G401.6 (cell line): ENCODE measurements around the gene CCDC69.
A peak's percentile ranks its signal among the peaks of the same experiment; 100 is the strongest.
"Not testable (repeated sequence)": the region's sequence is repeated elsewhere in the genome, so short reads cannot be mapped to it uniquely, and the experiment has no call there.

ENCODE experiments used
- FAIRE-seq: peaks from 2 replicates; lab custom pipeline; 2012; peaks lifted over from hg19 to GRCh38; lab: Jason Lieb, UNC

The CCDC69 gene

DNA sequence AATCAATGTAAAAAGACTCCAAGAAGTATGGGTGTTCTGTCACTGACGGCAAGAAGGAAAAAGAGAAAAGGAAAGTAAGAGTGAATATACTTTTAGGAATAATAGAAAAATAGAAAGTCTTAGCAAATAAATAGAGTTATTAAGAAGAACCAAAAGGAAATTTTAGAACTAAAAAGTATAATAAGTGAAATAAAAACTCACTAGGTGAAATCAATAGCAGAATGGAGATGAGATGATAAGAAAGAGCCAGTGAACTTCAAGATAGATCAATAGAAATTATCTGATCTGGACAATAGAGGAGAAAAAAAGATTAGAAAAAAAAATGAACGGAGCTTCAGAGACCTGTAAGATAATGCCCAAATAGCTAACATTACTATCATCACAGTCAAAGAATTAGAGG lies 34.7 kb downstream of the CCDC69 start:
- FAIRE-seq: no peak

DNA sequence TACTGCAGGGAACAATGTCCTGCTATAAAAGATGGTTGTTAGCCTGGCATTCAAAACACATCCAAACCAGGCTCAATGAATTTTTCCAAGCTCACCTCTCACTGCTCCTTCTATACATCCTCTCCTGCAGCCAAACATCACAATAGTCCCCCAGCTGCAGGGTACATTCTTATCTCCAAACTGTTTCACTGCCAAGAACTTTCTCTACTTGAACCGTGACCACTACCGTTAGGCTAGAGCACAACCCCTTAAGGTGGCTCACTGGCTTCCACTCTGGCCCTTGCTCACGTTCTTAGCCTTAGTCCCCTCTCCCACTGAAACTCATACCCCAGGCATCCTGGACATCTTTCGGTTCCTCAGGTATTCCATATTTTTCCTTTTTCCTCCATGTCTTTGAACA lies 37.4 kb downstream of the CCDC69 start:
- no peak for FAIRE-seq

DNA sequence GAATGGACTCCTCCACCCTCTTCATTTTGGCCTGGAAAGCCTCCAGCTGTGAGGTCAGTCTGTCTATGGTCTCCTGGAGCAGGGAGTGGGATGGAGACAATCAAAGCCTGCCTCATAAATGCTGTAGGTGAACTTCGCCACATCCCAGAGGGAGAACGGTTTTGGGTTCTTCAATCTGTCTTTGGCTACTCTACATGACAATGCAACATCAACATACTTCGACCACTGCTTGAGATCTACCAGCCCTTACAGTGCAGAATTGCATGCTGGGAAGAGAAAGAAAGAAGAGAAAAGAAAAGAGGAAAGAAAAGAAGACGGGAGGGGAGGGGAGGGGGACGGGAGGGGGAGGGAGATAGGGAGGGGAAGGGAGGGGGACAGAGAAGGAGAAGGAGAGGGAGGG lies 37.8 kb downstream of the CCDC69 start:
- FAIRE-seq: no peak

DNA sequence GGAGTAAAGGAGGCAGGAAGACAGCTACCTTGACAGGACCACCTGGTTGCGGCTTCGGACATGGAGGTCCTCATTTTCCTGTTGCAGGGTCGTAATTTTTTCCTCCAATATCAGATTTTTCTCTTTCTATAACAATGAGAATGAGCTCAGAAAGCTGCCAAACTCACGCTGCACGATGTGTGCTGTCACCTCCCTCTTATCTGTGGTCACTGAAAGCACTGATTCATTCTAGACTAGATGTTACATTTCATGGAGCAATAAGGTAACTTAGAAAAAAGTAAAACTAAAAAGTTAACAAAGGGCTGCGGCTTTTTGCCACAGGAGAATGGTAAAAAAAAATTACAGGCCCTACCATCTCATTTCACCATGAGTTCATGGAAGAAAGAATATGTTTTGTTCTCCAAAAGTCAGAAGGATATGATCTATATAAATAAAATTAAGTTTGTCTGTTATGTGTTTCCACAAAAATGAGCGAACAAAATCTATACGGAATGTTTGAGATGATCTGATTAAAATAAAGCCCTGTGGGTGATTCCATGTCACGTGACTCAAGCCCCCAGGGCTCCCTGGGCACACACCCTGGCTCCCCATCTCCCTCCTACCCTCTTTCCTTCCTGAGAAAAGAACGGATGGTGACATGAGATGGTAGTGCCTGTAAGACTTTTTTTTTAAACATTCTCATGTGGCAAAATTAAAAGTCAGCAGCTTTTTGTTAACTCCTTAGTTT lies 39.4 kb downstream of the CCDC69 start:
- no peak for FAIRE-seq

DNA sequence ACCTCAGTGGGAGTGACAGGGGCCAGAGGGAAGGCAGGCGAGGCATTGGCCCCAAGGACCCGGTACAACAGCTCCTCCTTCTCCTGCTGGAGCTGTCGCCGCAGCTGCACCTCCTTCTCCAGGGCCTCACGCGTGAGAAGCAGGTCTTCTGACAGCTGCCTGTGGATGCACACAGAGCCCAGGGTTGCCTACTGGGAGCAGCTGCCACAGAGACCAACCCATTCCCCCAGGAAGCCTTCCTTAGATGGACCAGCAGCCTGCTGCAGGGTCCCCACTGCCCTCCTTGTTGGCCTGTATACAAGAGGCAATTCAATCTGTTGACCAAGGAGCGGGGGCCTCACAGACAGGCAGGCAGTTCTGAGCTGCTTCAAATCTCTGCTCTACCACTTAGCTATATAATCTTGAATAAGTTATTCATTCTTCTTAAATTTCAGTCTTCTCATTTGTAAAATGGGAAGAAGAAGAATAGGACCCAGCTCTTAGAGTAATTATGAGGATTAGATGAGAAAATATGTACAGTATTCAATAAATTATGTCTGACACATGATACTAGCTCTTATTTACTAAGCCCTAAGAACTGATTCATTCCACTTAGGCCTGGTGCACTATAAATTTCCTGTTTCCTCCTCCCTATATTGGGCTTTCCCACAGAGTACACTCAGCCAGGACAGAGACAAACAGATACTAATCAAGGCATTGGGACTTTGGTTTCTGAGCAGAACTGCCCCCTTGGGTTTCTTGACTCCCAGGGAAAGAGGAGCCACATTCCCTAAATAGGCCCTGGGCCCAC lies 40.2 kb downstream of the CCDC69 start:
- no peak for FAIRE-seq

DNA sequence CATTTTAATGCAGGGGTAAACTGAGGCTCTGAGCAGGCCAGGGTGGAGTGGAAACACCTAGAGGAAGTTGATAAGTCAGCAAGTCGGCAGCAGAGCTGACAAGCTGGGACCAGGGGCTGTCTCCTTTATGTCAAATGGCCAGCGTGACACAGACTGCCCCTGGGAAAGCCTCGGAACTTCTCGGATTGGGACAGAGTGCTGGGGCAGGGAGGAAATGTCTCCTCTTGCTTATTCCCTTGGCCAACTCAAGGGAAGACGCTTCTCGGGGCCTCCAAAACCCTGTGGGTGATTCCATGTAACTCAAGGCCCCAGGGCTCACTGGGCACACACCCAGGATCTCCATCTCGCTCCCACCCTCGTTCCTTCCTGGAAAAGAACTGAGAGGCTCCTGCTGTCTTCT lies 40.9 kb downstream of the CCDC69 start:
- FAIRE-seq: no peak

DNA sequence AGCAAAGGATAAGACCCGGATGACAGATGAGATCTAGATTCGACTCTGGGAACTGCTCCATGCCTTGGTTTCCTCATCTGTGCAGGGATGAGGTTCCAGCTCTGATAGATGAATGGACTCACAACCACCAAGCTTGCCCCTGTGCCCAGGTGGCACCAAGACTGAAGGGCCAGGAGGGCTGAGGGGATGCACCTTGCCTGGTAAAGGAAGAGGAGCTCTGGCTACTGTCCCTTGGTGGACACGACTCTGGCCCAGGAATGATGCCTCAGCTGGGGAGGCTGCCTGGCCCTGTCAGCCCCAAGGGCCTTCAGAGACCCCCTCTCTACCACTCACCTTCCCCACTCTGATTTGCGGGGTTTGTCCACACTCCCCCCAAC lies 41.4 kb downstream of the CCDC69 start:
- FAIRE-seq: no peak

DNA sequence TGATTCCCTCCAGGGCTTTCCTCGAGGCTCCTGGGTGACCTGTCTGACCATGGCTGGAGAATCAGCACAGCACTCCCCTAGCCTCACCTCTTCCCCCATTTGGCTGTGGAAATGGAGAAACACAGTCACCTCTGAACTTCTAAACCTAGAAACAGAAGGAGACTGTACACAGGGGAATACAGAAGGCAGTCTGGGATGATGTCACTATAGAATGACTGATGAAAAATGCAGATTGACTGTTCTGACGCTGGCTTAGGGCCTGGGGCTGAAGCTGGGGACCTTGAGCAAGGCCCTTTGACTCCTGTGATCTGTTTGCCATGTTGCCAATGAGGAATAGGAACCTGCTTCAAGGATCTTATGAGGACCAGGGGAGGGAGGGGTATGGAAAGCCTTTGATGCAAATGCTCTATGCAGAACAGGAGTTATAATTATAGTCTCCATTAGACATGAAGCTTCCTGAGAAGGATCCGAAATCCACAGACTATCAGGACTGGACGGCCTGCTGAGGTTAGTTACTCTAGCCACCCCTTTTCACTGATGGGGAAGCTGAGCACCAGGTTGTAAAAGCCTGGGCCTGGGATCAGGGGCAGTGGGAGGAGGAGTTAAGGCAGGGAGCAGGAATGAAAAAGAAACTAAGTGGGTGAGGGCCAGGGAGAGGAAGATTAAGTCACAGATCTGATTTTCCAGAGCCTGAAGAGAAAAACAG lies 41.9 kb downstream of the CCDC69 start:
- no peak for FAIRE-seq

DNA sequence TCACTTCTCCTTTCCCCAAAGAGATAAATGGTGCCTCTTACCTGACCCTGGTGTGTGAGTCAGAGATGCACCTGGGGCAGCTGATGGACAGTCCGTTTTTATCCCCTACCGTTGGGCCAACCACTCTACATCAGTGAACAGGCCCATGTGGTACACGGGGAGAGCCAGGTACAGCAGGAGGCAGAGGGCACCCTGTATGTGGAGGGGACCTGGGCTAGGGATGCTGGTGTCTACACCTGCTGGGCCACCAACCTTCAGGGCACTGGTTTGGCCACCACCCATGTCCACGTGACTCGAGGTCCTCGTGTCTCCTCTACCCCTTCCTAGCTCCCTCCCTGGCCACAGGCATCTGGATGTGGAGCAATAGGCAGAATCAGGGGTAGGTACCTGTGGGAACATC lies 43.6 kb downstream of the CCDC69 start:
- no peak for FAIRE-seq

DNA sequence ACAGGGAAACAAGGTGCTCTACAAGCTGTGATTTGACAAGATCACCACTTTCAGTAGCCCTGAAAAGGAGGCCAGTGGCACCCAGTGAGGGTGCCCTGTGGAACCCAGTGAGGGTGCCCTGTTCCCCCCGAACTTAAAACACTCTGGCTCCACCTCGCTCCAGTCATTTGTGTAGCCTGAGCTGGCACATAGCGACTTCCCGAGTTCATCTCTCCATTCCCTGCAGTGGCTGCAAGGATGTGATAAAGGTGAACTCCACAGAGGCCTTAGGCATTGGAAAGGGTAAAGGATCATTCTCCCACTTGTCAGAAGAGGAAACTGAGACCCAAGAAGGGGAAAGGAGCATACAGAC lies 44.4 kb downstream of the CCDC69 start:
- no peak for FAIRE-seq

DNA sequence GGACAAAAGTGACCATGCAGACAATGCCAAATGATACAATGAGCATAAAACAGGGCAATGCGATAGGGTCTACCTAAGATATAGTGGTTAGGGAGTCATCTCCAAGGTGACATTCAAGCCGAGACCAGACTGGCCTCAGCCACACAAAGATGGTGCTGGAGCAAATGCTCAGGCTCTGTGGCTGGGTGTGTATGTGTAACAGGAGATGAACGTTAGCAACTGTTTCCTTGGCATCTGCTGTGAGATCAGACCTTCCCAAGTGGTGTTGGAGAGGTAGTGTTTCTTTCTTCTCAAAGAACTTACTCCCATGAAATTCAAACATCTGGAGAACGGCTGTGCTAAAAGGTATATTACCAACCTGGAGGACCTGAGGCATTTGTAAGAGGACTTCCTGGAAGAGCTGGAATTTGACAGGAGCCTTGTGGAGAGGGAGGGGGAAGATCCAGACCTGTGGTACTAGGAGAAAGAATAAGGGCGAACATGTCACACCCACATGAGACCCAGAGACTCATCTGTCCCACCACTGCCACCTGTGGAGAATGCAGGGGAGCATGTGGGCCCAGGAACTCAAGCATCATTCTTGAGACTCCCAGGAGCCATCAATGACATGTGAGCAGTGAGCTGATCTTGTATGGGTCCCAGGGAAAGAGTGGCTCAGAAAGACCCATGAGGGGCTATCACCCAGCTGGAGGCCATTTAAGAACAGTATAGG lies 45.0 kb downstream of the CCDC69 start:
- FAIRE-seq: no peak

DNA sequence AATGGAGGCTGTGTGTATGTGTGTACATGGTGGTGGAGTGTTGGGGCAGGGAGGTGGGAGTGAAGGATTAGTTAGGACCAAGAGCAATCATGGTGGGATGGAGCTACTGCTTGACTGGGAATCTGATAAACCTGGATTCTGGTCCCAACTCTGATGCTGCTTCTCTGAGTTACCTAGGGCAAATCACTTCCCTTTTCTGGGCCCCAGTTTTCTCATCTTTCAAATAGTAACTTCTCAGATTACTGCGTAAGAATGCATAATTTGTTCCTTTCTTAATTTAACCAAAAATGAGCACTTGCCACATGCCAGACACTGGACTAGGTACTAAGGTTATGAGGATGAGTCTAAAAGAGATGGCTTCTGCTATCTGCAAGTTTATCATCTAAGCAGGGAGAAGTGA lies 45.5 kb downstream of the CCDC69 start:
- no peak for FAIRE-seq

DNA sequence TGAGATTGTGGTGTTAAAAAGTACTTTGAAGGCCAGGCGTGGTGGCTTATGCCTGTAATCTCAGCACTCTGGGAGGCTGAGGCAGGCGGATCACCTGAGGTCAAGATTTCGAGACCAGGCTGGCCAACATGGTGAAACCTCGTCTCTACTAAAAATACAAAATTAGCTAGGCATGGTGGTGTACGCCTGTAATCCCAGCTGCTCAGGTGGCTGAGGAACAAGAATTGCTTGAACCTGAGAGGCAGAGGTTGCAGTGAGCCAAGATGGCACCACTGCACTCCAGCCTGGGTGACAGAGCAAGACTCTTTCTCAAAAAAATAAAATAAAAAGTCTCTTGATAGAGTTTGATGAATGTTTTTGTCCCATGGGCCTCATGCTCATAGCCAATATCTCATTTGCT lies 47.6 kb downstream of the CCDC69 start:
- FAIRE-seq: not testable (repeated sequence)

DNA sequence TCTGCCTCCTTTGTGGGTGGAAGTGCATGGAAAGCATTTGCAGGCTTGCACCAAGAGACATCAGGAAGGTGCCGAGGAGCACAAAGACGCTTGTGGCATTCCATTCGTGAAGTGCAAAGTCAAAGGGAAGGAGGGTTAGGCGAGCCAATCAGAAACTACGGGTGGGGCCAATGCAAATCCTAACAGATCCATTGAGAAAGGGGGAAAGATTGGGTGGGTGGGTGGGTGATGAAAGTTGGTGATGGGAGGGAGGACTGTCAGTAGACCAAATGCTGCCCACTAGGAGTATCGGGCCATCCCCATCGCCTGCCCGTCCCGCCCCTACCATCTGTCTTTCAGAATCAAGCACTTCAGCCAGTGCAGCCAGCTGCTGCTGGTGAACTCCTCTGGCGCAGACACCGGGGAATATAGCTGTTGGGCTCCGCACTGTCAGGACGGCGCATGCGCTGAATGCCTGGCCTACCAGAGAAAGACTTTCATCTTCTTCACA lies 49.2 kb downstream of the CCDC69 start:
- no peak for FAIRE-seq

DNA sequence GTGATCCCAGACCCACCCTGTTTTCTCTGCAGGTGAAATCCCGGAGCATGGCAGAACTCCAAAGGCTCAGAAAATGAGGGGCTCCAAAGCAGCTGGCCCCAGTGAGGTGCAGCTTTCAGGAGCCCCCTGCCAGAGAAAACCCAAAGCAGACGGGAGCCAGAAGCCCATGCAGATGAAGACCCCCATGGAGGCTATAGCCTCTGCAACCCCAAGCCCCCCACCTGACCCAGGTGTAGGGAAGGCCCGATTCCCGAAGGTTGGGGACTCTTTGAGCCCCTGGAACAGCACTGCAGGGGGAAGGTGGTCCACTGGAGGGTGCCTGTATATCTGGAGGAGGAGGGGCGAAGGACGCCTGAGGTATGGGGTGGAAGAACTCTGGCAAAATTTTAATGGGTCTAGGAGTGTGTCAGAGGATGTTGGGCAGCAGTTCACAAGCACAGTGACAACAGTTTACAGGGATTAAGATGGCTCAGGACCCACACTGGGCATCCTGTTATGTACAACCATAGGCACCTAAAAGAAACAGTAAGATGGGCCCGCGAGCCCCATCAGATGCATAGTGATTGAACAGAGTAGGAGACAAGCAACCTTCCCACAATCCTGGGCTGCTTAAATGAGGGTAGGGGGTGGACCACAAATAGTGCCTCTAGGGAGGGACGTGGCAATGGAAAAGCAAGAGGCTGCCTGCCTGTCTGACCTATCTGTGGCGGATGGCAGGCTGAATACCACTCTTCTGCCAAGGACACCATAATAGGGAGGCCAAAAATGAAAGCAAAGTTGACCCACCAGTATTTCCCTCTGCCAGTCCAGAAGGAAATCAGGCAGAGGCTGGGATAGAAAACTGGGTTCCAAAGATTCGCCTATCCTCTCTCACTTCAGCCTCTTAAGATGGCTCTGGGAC lies 49.9 kb downstream of the CCDC69 start:
- FAIRE-seq: no peak

DNA sequence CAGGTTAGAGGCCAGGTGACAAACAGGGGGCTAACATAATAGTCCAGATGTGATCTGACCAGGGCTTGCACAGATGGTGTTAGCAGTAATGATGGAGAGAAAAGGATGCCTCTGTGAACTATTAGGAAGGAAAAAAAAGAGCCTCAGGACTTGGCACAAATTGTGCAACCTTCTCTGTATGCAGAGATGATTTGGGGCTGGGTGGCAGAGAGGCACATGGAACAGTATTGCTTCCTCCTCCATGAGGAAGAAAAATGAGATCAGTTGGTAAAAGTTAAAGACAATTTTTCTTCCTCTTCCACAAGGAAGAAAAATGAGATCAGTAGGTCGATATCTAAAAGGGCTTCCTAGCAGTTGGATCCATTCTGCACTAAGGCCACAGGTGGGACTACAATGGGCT lies 52.4 kb downstream of the CCDC69 start:
- no peak for FAIRE-seq

DNA sequence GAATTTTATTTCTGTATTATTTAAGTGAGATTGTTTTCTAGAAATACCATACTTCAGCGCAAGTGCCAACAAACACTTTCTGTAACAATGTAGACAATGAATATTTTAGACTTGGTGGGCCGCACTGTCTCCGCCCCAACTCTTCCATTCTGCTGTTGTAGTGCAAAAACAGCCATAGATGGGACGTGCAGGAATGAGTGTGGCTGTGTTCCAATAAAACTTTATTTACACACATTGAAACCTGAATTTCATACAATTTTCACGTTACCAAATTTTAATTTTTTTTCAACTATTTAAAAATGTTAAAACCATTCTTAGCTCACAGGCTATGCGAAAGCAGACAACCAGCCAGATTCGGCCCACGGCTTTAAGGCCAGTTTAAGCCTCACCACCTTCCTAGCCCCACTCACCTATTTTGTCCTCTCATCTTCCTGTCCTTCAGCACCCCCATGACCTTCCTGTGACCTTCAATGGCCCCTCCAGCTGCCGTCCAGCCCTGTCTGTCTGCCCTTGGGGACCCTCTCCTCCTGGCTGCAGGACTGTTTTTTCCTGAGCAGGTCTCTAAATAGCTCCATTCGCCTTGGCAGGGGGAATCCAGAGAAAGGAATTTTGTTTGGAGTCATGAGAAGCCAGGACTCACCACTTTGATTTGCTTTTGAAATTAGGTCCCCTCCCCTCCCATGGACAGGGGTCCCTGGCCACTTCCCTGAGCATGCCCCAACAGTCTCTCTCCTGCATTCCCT lies 55.1 kb downstream of the CCDC69 start:
- no peak for FAIRE-seq

DNA sequence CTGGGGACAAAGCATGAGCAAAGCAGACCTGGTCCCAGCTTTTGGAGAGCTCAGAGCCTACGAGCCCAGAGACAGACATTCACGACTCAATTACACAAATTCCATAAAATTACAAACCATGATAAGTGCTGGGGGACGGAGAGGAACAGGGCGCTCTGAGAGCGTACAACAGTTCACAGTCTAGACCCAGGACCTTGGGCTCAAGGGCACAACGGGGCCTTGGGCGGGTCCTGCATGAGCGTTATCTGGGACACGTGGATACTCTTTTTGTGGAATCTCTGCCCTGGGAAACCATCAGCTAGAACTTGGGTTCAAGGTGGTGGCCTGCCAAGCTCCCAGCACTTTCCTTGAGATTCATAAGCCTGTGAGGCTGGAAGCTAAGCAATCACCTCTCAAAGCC lies 56.9 kb downstream of the CCDC69 start:
- FAIRE-seq: no peak

DNA sequence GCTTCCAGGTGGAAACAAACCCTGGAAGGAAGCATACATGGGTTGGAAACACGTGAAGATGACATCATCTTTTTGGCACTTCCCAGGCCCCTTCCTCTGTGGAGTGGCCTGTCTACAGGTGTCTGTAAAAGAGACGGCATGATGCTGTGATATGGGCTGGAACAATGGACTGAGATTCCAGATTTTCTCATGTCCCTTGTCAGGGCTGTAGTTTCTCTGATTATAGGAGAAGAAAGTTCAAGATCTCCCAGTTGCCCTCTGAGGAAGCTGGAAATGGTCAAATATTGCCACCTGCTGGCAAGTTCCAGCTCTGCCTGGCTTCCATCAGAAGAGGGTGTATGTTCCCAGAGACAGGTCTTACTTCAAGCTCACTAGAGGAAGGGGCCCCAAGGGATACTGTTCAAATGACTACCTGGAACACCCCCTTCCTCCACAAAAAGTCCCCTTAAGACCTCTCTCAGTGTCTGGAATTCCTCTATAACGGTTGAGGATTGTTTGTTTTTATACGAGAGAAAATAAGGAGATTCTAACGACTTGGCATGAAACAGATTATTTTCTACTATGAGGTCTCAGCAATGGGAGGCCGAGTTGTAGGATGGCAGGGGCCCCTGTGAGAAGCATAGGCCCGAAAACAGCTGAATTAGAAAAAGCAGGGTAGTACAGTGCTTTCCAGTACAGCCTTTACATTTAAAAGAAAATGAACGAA lies 59.1 kb downstream of the CCDC69 start:
- FAIRE-seq: peak; percentile 81

DNA sequence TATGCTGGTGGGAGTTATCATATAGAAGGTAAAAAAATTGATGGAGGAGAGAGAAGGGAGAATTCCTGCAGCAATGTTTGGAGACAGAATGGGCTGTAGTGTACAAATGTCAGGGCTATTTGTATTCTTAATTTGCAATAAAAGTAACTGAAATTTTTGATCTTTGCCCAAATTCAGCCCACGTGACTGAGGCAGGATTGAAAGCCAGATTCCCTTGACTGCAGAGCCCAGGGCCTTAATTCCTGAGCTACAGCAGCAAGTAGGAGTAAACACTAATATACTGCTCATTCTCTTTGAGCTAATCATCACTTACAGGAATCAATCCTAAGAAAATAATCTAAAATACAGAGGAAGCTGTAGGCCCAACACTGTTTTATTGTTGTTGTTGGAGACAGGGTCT lies 61.1 kb downstream of the CCDC69 start:
- FAIRE-seq: no peak
